ENCODE measurements around the gene ZBTB20.

DNA sequence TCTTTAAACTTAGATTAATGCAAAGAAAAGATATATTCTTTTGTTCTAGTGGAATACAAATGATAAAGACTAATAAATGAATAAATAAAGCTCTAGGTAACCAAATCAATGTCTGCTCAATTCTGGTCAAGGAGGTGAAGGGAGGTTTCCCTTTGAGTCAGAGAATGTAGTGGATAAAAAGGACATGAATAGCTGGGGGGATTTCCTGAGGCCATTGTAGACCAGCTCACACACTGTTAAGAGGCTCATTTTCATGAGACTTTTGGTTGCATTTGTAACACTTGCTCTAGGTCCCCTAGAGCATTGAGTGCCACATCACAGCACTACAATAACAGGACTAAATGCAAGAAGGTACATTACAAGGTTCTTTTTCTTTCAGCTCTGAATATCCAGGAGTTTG, 682.5 kb downstream of the ZBTB20 start:
- no peak for TF ChIP-seq POLR2A (IDR thresholded peaks at IDR 0.05)
- TF ChIP-seq, protein P1, sequence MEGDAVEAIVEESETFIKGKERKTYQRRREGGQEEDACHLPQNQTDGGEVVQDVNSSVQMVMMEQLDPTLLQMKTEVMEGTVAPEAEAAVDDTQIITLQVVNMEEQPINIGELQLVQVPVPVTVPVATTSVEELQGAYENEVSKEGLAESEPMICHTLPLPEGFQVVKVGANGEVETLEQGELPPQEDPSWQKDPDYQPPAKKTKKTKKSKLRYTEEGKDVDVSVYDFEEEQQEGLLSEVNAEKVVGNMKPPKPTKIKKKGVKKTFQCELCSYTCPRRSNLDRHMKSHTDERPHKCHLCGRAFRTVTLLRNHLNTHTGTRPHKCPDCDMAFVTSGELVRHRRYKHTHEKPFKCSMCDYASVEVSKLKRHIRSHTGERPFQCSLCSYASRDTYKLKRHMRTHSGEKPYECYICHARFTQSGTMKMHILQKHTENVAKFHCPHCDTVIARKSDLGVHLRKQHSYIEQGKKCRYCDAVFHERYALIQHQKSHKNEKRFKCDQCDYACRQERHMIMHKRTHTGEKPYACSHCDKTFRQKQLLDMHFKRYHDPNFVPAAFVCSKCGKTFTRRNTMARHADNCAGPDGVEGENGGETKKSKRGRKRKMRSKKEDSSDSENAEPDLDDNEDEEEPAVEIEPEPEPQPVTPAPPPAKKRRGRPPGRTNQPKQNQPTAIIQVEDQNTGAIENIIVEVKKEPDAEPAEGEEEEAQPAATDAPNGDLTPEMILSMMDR (IDR thresholded peaks at IDR 0.05) = no peak
- TF ChIP-seq POLR2AphosphoS5 (IDR thresholded peaks at IDR 0.05) = no peak
